GM19372 (cell line): ENCODE results near the gene AOPEP.

ENCODE experiments used
- ATAC-seq: cut with Tn5 transposase; IDR thresholded peaks from one replicate; pipeline ENCODE4 v1.9.1; 2021; ENCODE audit warnings: mild to moderate bottlenecking, low read depth, moderate library complexity; ENCODE audit not compliant: unreplicated experiment

AOPEP gene

DNA sequence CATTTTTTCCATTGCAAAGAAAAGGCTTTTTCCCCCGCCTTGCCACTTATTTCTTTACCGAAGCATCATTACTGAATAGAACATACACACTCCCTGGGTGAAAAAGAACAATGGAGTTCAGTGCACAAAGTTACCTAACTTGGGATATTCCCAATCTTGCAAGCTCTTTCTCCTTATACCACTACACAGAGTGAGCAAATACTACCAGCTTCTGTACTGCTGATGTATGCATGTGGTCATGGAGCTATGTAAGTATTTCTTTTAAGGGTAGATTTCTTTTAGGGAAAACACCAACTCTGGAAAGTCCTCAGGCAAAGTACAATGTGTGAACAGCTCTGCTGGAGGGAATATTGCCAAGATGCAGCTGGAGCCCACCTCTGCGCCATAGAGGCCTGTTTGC lies 81.1 kb downstream of the AOPEP start:
- no peak for ATAC-seq

- no peak for ATAC-seq
Measured at GRCh38 chr9:94808926-94809700, 82.6 kb downstream of the AOPEP start.

DNA sequence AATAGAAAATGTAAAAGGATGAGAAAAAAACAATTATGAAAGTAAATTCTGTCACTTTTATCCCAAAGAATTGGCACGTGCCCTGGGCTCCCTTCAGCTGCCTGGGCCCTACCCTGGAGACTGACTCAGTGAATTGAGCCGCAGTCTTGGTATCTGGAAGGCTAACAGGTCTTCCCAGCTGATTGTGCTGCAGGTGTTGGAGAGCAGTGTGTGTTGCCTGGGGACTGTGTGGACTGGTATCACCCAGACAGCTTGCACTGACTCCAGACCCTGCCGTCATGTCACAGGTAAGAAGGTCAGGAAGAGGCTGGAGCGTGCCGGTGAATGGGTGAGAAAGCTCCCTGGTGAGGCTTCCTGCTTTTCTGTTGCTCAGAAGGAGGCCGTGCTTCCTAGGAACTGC lies 83.3 kb downstream of the AOPEP start:
- no peak for ATAC-seq

DNA sequence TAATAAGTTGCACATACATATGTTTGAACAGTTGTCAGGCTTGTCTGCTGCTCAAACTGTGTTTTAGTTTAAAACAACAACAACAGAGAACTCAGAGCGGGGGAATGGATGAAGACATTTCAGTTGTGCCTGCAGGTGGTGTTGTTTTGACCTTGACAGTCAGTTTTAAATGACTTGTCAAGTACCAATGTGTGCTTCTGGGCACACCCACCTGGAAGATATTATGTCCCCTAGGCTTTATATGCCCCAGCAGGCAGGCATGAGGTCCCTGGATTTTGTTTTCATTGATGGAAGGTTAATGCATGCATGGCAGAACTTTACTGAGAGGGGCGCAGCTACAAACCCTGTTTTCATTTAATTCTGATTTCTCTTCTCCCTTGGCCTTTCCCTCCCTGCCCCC lies 84.6 kb downstream of the AOPEP start:
- no peak for ATAC-seq

GRCh38 chr9:94812343-94812742 lies 85.8 kb downstream of the AOPEP start:
- ATAC-seq, result no peak

- ATAC-seq, result no peak
Measured at GRCh38 chr9:94813379-94813778, 86.9 kb downstream of the AOPEP start.

GRCh38 chr9:94817291-94818177 lies 91.0 kb downstream of the AOPEP start:
- ATAC-seq, result no peak

DNA sequence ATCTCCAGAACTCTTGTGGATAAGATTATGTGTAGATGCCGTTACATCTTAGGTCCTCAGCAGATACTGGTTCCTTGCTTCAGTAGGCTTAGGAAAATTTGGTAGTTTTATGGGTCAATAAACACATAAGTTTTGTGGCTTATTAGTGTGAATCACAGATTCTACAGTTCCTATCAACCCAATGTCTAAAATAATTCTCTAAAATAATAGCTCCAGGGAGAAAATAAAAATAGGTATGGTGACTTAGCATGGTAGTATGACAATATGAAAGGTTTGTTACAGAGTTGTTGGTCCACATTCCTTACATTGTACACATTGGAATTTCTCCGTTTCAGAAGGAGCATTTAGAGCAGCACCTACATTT lies 91.7 kb downstream of the AOPEP start:
- ATAC-seq, result no peak

- no peak for ATAC-seq
Measured at GRCh38 chr9:94819161-94819687, 92.7 kb downstream of the AOPEP start.

DNA sequence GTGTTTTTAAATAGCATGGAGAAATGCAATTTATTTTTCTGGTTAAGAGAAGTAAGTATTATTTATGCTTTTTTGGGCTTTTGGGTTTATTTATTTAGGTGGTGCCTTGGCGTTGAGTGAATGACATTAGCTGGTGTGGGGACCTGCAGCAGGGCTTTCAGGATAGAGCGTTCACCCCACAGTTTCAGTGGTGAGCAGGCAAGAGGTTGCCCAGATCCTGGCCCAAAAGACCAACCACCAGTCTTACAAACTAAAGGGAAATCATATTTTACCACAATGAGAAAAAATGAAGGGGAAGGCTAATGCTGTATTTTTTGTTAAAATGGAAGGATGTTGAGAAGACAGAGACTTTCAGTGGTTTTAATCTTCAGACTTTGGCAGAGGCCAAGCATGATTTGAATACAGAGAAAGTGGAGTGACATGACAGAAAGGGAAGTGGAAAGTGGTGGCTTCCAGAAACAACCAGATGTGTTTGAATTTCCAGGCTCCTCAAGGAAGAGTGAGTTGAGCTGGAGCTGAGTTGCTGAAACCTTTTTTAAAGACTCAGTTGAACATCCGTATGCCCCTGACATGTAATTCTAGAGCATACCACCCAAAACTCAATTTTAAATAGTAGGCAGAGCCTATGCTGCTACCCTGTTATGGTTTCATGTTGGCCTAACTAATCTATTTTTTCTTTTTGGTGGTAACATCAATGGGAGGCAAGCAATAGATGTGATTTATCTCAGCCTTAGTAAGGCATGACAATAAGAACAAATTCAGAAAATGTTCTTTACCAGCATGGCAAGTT lies 94.8 kb downstream of the AOPEP start:
- ATAC-seq, result no peak

DNA sequence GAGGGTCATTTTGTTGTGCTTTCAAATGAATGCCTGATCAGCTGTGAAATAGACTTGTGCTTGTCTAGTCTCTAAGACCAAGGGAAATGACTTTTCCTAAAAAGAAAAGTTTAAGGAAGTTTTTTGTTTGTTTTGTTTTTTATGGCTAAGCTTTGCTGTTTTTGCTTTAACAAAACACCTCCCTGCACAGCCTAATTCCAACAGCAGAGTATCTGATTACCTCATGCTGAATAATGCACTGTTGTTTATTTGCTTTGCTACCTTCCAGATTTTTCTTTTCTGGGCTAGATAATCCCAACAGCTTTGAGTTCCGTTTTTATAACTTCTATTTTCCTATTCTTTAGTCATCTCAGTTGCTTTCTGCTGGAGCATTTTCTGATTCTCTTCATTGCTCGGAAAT lies 95.8 kb downstream of the AOPEP start:
- ATAC-seq, result no peak

DNA sequence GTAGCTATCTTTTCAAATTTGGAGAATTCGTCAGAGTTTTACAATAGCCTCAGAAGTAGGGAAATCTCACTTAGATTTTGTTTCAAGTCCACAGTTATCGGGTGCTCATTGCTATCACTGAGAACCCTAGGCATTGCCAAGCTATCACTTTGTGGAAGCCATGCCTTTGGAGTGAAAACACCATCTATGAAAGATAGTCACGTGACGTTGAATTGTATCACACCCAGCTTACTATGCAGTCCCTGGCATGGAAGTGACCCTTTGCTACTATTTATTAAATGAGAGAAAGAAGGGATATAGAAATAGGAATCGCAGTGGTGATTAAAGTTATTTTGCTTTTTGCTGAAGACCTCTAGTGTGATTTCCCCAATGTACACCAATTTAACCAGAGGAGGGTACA lies 97.2 kb downstream of the AOPEP start:
- no peak for ATAC-seq

- ATAC-seq, result no peak
Measured at GRCh38 chr9:94824411-94824810, 97.9 kb downstream of the AOPEP start.

DNA sequence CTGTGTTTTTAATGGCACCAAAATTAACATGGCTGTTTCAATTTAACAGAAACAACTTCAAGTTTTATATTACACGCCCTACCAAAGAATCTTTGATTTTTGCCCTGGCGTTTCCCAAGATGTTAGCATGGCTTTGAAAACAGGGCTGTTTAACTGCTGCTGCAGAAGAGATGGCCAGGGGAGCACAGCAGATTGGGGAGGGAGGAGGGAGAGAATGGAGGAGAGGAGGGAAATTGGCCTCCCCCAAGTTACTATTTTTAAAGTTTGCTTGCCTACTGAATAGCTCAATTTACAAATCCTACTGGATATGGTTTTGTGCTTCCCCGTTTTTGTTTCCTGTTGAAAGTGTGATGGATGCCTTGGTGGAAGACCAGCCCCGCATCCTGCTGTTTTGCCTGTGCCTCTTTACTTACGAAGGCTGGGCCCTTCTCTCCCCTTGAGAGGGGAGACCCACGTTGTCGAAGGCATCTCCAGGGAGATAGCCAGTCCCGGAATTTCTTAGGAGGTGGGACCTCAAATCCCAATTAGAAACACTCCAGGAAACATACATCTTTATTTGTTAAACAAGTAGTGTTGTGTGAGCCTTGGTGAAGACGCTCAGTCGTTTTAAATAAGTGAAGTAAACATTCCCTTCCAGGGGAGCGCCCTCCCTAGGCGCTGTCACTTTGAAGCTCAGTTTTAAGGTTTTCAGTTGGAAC lies 98.6 kb downstream of the AOPEP start:
- ATAC-seq, result no peak

DNA sequence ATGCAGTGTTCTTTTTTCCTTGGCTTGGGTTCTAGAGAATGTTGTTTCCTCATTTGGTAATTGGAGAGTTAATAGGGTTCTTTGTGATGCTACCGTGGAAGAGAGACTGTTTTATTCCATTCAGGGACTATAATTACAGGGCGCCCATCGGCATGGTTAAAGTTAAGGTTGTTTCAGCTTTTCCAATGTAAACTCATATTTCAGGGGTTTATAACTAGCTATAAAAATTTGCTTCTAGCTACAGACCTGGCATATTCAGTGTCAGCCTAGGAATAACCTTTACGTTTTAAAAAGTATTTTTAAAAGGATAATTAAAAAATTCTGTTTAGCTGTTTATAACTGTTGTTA lies 99.1 kb downstream of the AOPEP start:
- ATAC-seq, result no peak

DNA sequence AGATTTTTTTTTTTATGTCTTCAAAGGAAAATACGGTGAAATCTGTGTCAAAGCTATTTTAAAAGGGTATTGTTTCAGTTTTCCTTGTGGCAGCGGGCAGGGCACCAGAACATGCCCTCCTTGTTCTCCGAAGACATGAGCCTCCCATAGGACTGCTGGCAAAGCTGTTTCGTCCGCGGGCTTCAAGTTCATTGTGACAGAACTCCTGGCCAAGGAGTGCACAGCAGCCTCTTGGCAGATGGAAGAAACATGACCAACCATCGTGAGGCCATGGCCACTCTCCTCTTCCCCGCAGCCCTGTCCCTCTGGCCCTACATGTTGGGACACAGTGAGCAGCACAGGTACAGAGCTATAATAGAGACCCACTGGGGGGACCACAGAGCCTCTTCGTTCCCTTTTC lies 99.5 kb downstream of the AOPEP start:
- ATAC-seq, result no peak

DNA sequence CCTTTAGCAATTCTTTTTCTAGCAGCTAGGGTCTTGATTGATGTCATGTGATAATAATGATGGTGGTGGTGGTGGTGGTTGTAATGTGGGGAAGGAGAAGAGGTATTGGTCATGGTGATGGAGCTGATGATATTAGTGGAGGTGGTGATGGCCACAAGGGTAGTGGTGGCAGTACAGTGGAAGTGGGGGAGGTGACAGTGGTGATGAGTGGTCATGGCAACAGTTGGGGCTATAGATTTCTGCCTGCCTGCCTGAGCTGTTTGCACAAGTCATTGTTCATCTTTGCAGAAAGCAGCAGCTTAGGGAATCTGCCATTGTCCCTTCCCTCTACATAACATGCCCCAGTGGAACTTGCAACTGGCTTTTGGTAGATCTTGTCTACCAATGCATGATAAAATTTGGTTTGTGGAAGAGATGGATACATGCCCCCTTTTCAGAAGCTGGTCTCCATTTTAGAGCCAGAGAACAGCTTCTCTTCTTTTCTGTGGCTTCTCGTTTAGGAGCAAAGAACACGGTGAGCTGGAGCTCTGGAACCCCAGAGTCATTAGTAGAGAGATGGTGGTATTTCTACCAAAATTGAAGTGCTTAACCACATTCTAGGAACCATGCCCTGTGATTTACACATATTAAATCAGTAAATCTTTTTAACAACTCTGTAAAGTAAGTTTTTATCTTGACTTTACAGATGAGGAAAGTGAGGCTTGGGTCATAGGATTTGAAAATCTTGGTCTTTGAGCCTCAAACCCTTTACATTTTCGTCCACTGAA lies 100.3 kb downstream of the AOPEP start:
- no peak for ATAC-seq

GRCh38 chr9:94827584-94828304 lies 101.2 kb downstream of the AOPEP start:
- ATAC-seq, result no peak
